GM12891 (cell line): ENCODE data around the gene FBXO33.

Experiments
- PAX5 ChIP-seq: IDR thresholded peaks from 2 replicates; pipeline ENCODE4 v1.6.1; 2011; ENCODE audit warnings: low read length, moderate library complexity, mild to moderate bottlenecking; ENCODE audit not compliant: insufficient read depth, severe bottlenecking
- POLR2A ChIP-seq: IDR thresholded peaks from 2 replicates; pipeline ENCODE4 v1.6.1; 2011; ENCODE audit warnings: low read depth, low read length, control low read depth
- POLR2AphosphoS5 ChIP-seq: IDR thresholded peaks from 2 replicates; pipeline ENCODE4 v1.6.1; 2011; ENCODE audit warnings: low read depth, low read length, control low read depth
- POU2F2 ChIP-seq: IDR thresholded peaks from 2 replicates; pipeline ENCODE4 v1.6.1; 2011; ENCODE audit warnings: low read depth, mild to moderate bottlenecking, control low read depth, low read length, moderate library complexity
- SPI1 ChIP-seq: IDR thresholded peaks from 2 replicates; pipeline ENCODE4 v1.6.1; 2011; ENCODE audit warnings: low read depth, low read length, control low read depth
- TAF1 ChIP-seq: IDR thresholded peaks from 2 replicates; pipeline ENCODE4 v1.6.1; 2011; ENCODE audit warnings: low read depth, low read length, control low read depth

DNA sequence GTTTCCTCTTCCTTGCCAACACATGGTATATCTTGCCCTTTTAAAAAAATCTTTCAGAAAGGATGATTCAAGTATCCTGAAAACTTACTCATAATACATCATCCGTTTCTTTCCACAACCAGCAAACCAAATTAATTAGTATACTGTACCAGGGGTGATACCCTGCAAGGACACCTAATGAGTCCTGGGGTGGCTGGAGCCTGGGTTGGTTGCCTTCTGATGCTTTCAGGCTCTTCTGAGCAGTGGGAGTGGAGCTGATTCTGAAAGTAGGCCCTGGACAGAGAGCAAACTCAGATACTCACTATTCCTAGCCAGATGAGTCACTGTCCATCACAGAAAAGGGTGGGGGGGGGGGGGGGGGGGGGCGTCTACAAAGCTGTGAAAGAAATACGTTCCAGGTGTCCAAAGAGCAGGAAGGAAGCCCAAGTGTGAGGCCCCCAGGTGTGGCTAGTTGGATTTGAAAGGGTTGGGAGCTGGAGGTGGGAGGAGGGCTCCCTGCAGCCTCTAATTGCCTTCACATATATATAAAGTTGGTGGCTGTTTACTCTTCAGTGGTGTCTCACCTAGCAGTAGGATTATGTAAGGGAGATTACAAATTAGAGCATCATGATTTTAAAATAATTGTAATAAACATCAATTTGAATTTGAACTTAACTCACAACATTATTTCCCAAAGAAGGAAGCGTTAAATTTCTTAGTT, 36.5 kb downstream of the FBXO33 start:
- TF ChIP-seq POLR2A (no peak), TAF1 (no peak), POLR2AphosphoS5 (no peak), PAX5 (no peak), POU2F2 (no peak), SPI1 (no peak)
